RPMI8226 (cell line): Measurements from ENCODE around the gene TMEM255B.
A peak's percentile ranks its signal among the peaks of the same experiment; 100 is the strongest.
"Not testable (repeated sequence)": the region's sequence is repeated elsewhere in the genome, so short reads cannot be mapped to it uniquely, and the experiment has no call there.

ENCODE experiments used
- DNase-seq: peaks from one replicate; pipeline ENCODE4 v3.0.0-alpha.2; 2015

The TMEM255B gene

GRCh38 chr13:113735194-113735593 lies 23.8 kb upstream of the TMEM255B start:
- DNase-seq: no peak

- DNase-seq: no peak
Measured at GRCh38 chr13:113735750-113736149, 23.3 kb upstream of the TMEM255B start.

GRCh38 chr13:113736258-113736731 lies 22.7 kb upstream of the TMEM255B start:
- DNase-seq: no peak

- DNase-seq: no peak
Measured at GRCh38 chr13:113737803-113738202, 21.2 kb upstream of the TMEM255B start.

GRCh38 chr13:113739527-113740285 lies 19.3 kb upstream of the TMEM255B start:
- no peak for DNase-seq

- DNase-seq: no peak
Measured at GRCh38 chr13:113740286-113740556, 18.8 kb upstream of the TMEM255B start.

- no peak for DNase-seq
Measured at GRCh38 chr13:113740661-113741060, 18.4 kb upstream of the TMEM255B start.

DNA sequence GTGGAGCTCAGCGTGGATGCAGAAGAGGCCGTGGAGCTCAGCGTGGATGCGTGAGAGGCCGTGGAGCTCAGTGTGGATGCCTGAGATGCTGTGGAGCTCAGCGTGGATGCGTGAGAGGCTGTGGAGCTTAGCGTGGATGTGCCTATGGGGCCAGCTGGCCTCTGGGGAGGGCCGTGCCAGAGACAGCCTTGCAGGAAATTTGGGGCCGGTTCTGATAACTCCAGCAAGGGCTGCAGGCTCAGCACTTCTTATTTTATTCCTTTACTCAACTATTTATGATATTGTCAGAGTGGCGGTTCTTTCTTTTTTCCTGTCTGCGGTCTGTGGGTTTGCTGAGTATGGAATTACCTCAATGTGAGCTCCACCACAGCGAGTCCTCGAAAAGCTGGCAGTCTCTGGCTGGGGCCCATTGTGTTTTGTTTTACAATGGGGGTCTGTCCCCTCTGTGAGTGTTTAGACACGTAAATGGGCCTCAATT lies 17.8 kb upstream of the TMEM255B start:
- DNase-seq: peak; percentile 90

- DNase-seq: peak; percentile 92
Measured at GRCh38 chr13:113742000-113742441, 17.0 kb upstream of the TMEM255B start.

- peak; percentile 61 for DNase-seq
Measured at GRCh38 chr13:113742445-113743120, 16.4 kb upstream of the TMEM255B start.

GRCh38 chr13:113743366-113744195 lies 15.4 kb upstream of the TMEM255B start:
- no peak for DNase-seq

DNA sequence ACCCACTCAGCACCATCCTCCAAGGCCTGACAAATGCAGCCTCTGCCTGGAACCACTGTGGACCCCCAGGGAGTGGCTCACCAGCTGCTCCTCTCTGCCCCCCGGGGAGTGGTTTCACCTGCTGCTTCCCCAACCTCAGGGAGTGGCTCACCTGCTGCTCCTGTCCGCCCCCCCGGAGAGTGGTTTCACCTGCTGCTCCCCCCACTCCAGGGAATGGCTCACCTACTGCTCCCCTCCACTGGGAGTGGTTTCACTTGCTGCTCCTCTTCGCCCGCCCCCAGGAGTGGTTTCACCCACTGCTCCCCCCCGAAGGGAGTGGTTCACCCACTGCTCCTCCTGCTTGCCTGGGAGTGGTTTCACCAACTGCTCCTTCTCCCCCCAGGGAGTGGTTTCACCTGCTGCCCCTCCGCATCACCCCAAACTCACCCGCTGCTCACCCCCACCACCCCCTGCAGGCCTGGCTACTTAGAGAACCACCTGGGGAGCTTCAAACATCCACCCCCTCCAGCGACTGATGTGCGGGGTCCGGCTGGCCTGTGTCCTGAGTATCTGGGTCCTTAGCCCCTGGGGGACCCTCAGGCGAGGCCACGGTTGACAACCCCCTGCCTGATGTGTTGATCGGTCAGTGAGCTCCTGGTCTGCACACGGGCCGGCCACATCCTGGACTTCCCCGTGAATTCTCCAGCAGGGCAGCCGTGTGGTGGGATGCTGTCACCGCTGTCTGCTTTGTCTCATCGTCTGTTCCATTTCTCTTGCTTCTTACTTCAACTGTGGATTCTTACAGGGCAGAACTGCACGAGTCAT lies 14.6 kb upstream of the TMEM255B start:
- DNase-seq: peak; percentile 40

GRCh38 chr13:113745059-113745458 lies 14.0 kb upstream of the TMEM255B start:
- no peak for DNase-seq

GRCh38 chr13:113745500-113746142 lies 13.4 kb upstream of the TMEM255B start:
- not testable (repeated sequence) for DNase-seq

DNA sequence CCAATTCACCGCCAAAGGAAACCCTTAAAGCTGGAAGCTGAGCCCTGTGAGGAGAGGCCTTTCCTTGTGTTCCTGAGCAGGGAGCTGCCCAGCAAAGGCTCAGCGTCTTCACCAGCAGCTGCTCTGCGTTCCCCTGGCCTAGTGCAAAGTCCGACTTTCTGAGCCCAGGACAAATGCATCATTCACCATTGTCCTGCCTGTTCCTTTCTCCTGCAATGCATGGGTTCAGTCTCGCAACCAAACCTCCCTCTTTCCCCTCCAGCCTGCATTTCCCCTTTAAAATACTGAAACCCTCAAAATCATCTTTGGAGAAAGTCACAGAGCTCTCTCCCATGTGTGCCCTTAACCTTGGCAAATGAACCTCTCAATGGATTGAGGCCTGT lies 12.9 kb upstream of the TMEM255B start:
- DNase-seq: peak; percentile 7

DNA sequence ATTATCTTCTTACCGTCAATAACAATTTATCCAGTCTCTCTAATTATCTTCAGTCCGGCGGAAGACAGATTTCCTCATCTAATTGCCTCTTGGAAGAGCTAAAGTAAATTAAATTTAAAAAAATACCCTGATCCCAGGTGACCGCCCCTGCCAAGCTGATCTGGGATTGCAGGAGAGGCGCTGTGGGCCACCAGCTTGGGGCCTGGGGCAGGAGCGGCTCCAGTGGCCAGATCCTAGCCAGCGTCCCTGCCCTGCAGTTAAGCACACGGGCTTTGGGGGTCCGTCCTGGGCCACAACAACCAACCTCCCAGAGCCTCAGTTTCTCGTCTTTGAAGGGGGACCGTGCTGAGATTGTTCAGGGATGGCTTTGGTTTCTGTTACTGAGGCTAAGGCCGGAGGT lies 12.4 kb upstream of the TMEM255B start:
- DNase-seq: no peak

DNA sequence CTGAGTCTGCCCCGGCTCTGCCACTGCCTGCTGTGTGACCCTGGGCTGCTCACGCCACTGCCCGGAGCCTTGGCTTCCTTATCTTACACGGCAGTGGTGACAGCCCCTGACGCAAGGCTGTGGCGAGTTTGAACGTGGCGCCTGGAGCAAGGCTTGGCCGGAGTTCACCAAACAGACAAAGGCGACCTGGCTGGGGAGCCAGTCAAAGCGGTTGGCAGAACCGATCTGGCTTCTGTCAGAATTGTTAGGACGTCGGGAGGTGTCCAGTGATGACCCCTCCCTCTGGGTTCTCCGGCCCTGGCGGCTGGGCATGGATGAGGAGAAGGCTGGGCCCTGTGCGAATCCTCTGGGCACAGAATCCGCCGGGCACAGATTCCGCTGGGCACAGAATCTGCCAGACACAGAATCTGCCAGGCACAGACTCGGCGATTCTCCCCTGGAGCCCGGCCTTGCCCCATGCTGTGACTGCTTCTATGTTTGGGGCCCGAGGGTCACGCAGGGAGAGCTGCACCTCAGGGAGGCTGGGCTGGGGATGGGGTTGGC lies 11.7 kb upstream of the TMEM255B start:
- DNase-seq: no peak

DNA sequence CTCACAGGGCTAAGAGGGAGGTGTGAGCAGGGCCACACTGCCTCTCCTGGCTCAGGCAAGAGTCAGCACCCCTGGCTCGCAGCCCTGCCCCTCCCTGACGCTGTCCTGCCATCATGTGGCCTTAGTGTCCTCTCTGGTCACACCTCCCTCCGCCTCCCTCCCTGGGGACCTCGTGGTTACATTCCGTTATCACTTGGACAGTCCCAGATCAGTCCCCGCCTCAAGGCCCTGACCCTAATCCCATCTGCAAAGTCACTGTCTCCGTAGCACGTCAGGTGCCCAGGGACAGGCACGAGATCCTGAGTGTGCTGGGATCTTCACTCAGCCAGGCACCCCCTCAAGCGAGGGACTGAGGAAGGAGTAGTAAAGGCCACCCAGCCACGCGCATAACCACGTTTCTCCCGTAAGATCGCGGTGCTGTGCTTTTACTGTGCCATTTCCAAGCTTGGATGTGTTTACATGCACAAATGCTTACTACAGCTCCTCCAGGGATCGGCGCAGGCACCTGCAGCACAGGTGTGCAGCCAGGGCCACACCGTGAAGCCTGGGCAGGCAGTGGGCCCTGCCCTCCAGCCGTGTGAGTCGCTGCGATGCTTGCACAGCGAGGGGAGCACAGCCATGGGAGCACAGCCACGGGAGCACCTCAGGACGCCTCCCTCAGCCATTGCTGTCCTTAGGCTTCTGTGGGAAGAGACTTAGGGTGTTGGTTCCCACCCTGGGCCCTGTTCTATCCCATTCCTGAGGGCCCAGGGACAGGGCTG lies 10.7 kb upstream of the TMEM255B start:
- DNase-seq: peak; percentile 5

DNA sequence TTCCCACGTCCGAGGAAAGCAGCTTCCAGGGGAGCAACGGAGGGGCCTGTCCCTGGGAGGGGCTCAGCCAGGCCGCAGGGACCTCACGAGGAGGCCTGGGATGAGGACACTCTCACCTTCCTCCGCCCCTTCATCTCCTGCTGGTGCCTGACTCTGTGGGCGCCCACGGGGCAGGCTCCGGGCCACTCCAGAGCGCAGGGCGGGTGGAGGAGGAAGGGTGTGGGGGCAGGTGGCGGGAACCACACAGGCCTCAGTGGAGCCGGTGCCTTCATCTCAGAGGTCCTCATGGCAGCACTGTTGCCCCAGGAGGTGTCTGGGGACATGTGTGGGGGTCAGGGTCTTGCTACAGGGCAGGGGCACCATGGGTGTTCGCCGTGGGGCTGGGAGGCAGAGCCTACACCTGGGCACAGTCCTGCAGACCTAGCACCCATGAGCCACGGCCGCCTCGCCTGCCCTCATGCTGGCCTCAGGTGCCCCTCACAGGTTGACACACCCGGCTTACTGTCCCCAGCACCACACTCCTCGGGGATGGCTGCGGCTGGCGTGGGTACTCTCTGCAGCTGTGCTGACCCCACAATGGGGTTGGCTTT lies 10.1 kb upstream of the TMEM255B start:
- no peak for DNase-seq

GRCh38 chr13:113749507-113749906 lies 9.5 kb upstream of the TMEM255B start:
- no peak for DNase-seq

DNA sequence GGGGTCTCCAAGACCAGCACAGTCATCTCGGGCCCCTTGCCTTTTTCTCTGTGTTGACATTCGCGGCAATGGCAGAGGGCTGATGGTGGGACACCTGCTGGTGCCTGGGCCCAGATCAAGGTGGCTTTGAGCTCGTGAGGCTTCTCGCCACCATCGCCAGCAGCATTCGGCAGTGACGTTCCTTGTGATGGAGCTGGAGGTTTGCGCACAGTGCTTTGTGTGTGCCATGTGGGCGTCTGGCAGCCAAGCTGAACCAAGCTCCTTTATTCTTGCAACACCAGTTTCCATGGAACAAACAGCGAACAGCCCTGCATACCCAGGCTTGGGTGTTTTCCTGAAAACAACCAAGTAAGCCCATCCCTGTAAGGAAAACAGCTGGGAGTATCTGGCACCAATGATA lies 9.1 kb upstream of the TMEM255B start:
- DNase-seq: no peak
